ENCODE measurements around the gene EEF1AKMT3. TPM values are rescaled to one million over a fixed set of nuclear protein-coding genes. Genes with fewer than 3 reads are reported as not detected.

The EEF1AKMT3 gene
- polyA plus RNA-seq, 1 donor (not counting 4 experiments of a cell fraction or from before 2014, with no cell fraction given) = 7.7 TPM

- FAIRE-seq (no peak), DNase-seq (ENCODE audit: low read depth, low spot score) (no peak)
- no peaks in the 10 kb centered on the region for H3K9me3 ChIP-seq (ENCODE audit: control insufficient read depth, low read depth, low read length)
- no peak overlapping the region for H3K27ac ChIP-seq (ENCODE audit: control insufficient read depth, insufficient read depth, low read length)
- no peak overlapping the region for H2AFZ ChIP-seq (ENCODE audit: control insufficient read depth, low read length)
- peaks cover 5 to 11% of the 10 kb centered on the region in 2 experiments for H3K36me3 ChIP-seq (ENCODE audit: control insufficient read depth in 2 of 2, extremely low read depth in 1 of 2, insufficient read depth in 2 of 2, low read length in 2 of 2)
- no peak overlapping the region for H3K4me2 ChIP-seq (ENCODE audit: control insufficient read depth, extremely low read depth, insufficient read depth, low read depth, low read length)
- dilution Hi-C loops (cut with MboI; ENCODE audit: extremely low pct_ligation_motif_present, low sequenced_read_pairs) = no loop called here
- no peak overlapping the region for H3K9ac ChIP-seq (ENCODE audit: control insufficient read depth, extremely low read depth, insufficient read depth, low read length)
- H3K27me3 ChIP-seq (ENCODE audit: control insufficient read depth, extremely low read depth, insufficient read depth, low read length) = no peaks in the 10 kb centered on the region
- no peak overlapping the region for H3K4me3 ChIP-seq (ENCODE audit: control insufficient read depth in 2 of 3, extremely low read depth in 1 of 3, insufficient read depth in 2 of 3, low read depth in 1 of 3, low read length in 3 of 3)
- no peaks in the 10 kb centered on the region for H3K79me2 ChIP-seq (ENCODE audit: control insufficient read depth, insufficient read depth, low read length)
- H4K20me1 ChIP-seq (ENCODE audit: control insufficient read depth, extremely low read depth, insufficient read depth, low read length) = no peaks in the 10 kb centered on the region
- H3K4me1 ChIP-seq (ENCODE audit: control insufficient read depth, extremely low read depth, insufficient read depth, low read length) = peaks cover 5% of the 10 kb centered on the region
- H3K9me1 ChIP-seq (ENCODE audit: control insufficient read depth, extremely low read depth, insufficient read depth, low read length) = no peaks in the 10 kb centered on the region
- peak in 1 of 3 experiments; percentile 41 for TF ChIP-seq CTCF (optimal IDR thresholded peaks at IDR 0.05 in 1 of 3, IDR thresholded peaks at IDR 0.05 in 1 of 3, conservative IDR thresholded peaks at IDR 0.05 in 1 of 3; ENCODE audit: extremely low read depth in 1 of 3, insufficient read depth in 2 of 3, low read length in 3 of 3)
- no peak for TF ChIP-seq EZH2 (IDR thresholded peaks at IDR 0.05; ENCODE audit: low read length)
Measured at GRCh38 chr12:57815177-57816000, 43.0 kb downstream of the EEF1AKMT3 start.

- H3K4me3 ChIP-seq (ENCODE audit: control insufficient read depth in 2 of 3, extremely low read depth in 1 of 3, insufficient read depth in 2 of 3, low read depth in 1 of 3, low read length in 3 of 3) = no peak overlapping the region
- H3K79me2 ChIP-seq (ENCODE audit: control insufficient read depth, insufficient read depth, low read length) = no peaks in the 10 kb centered on the region
- no peaks in the 10 kb centered on the region for H3K9me3 ChIP-seq (ENCODE audit: control insufficient read depth, low read depth, low read length)
- H3K9ac ChIP-seq (ENCODE audit: control insufficient read depth, extremely low read depth, insufficient read depth, low read length) = no peak overlapping the region
- dilution Hi-C loops (cut with MboI; ENCODE audit: extremely low pct_ligation_motif_present, low sequenced_read_pairs) = no loop called here
- H3K27ac ChIP-seq (ENCODE audit: control insufficient read depth, insufficient read depth, low read length) = no peak overlapping the region
- H2AFZ ChIP-seq (ENCODE audit: control insufficient read depth, low read length) = no peak overlapping the region
- H3K9me1 ChIP-seq (ENCODE audit: control insufficient read depth, extremely low read depth, insufficient read depth, low read length) = no peaks in the 10 kb centered on the region
- no peaks in the 10 kb centered on the region for H3K4me1 ChIP-seq (ENCODE audit: control insufficient read depth, extremely low read depth, insufficient read depth, low read length)
- no peaks in the 10 kb centered on the region for H4K20me1 ChIP-seq (ENCODE audit: control insufficient read depth, extremely low read depth, insufficient read depth, low read length)
- no peak for DNase-seq (ENCODE audit: low read depth, low spot score)
- no peak overlapping the region for H3K4me2 ChIP-seq (ENCODE audit: control insufficient read depth, extremely low read depth, insufficient read depth, low read depth, low read length)
- H3K27me3 ChIP-seq (ENCODE audit: control insufficient read depth, extremely low read depth, insufficient read depth, low read length) = no peaks in the 10 kb centered on the region
- no peak for TF ChIP-seq EZH2 (IDR thresholded peaks at IDR 0.05; ENCODE audit: low read length)
- no peak for TF ChIP-seq CTCF (optimal IDR thresholded peaks at IDR 0.05 in 1 of 3, IDR thresholded peaks at IDR 0.05 in 1 of 3, conservative IDR thresholded peaks at IDR 0.05 in 1 of 3; ENCODE audit: extremely low read depth in 1 of 3, insufficient read depth in 2 of 3, low read length in 3 of 3)
- FAIRE-seq = no peak
- peaks cover 5 to 10% of the 10 kb centered on the region in 2 experiments for H3K36me3 ChIP-seq (ENCODE audit: control insufficient read depth in 2 of 2, extremely low read depth in 1 of 2, insufficient read depth in 2 of 2, low read length in 2 of 2)
Measured at GRCh38 chr12:57816001-57816854, 43.8 kb downstream of the EEF1AKMT3 start.
